ENCODE measurements around the gene TAS2R46.
"Not testable (repeated sequence)": the region's sequence is repeated elsewhere in the genome, so short reads cannot be mapped to it uniquely, and the experiment has no call there.

TAS2R46 gene, protein sequence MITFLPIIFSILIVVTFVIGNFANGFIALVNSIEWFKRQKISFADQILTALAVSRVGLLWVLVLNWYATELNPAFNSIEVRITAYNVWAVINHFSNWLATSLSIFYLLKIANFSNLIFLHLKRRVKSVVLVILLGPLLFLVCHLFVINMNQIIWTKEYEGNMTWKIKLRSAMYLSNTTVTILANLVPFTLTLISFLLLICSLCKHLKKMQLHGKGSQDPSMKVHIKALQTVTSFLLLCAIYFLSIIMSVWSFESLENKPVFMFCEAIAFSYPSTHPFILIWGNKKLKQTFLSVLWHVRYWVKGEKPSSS

GRCh38 chr12:11062194-11062593 lies at the start of gene TAS2R46:
Gene TAS2R46, minus strand, starts transcription at chr12:11062294. Its CDS starts 0 bp downstream, at chr12:11062294.
- not testable (repeated sequence) for H3K27ac ChIP-seq

- H3K27ac ChIP-seq, result not testable (repeated sequence)
Measured at GRCh38 chr12:11111213-11111612, 49.1 kb upstream of the TAS2R46 start.

DNA sequence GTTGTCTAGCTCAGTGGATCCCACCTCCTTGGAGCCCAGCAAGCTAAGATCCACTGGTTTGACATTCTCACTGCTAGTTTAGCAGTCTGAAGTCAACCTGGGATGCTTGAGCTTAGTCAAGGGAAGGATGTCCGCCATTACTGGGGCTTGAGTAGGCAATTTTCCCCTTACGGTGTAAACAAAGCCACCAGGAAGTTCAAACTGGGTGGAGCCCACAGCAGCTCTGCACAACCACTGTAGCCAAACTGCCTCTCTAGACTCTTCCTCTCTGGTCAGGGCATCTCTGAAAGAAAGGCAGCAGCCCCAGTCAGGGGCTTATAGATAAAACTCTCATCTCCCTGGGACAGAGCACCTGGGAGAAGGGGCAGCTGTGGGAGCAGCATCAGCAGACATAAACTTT lies 46.8 kb upstream of the TAS2R46 start:
- H3K27ac ChIP-seq, result no peak overlapping the region
- no peak for TF ChIP-seq ZFX (IDR thresholded peaks at IDR 0.05; ENCODE audit: borderline replicate concordance)
- TF ChIP-seq, protein P1, sequence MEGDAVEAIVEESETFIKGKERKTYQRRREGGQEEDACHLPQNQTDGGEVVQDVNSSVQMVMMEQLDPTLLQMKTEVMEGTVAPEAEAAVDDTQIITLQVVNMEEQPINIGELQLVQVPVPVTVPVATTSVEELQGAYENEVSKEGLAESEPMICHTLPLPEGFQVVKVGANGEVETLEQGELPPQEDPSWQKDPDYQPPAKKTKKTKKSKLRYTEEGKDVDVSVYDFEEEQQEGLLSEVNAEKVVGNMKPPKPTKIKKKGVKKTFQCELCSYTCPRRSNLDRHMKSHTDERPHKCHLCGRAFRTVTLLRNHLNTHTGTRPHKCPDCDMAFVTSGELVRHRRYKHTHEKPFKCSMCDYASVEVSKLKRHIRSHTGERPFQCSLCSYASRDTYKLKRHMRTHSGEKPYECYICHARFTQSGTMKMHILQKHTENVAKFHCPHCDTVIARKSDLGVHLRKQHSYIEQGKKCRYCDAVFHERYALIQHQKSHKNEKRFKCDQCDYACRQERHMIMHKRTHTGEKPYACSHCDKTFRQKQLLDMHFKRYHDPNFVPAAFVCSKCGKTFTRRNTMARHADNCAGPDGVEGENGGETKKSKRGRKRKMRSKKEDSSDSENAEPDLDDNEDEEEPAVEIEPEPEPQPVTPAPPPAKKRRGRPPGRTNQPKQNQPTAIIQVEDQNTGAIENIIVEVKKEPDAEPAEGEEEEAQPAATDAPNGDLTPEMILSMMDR (IDR thresholded peaks at IDR 0.05), result no peak

GRCh38 chr12:11107719-11108118 lies 45.6 kb upstream of the TAS2R46 start:
- no peak overlapping the region for H3K27ac ChIP-seq
- TF ChIP-seq, protein P1 (IDR thresholded peaks at IDR 0.05), result no peak

GRCh38 chr12:11106288-11106687 lies 44.2 kb upstream of the TAS2R46 start:
- TF ChIP-seq, protein P1 (IDR thresholded peaks at IDR 0.05), result no peak
- no peak for TF ChIP-seq ZFX (IDR thresholded peaks at IDR 0.05; ENCODE audit: borderline replicate concordance)
- H3K27ac ChIP-seq, result no peak overlapping the region

GRCh38 chr12:11105546-11105945 lies 43.5 kb upstream of the TAS2R46 start:
- no peak for TF ChIP-seq ZFX (IDR thresholded peaks at IDR 0.05; ENCODE audit: borderline replicate concordance)
- TF ChIP-seq, protein P1 (IDR thresholded peaks at IDR 0.05), result no peak
- no peak overlapping the region for H3K27ac ChIP-seq

DNA sequence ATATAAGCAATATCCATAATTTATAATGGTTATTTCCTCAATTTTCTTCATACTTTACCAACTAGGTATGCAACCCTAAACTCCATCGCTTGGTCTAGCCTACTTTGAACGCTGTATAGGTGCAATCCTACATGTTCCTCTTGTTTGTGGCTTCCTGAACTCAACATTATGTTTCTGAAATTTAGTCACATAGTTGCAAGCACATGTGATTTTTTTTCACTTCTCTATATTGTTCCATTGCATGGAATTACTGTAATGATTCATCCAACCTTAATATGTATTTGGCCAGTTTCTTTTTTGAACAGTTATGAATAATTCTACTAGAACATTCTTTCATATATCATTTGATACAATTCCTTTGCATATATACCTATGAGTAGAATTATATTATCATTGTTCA lies 32.8 kb upstream of the TAS2R46 start:
- H3K27ac ChIP-seq, result not testable (repeated sequence)

GRCh38 chr12:11092128-11092527 lies 30.0 kb upstream of the TAS2R46 start, which contains the start of gene TAS2R43:
Gene TAS2R43, minus strand, starts transcription at chr12:11092313. Its CDS starts 84 bp downstream, at chr12:11092229.
- no peak within 1 kb of the TSS for H3K27ac ChIP-seq
- TF ChIP-seq, protein P1 (IDR thresholded peaks at IDR 0.05), result no peak
- no peak for TF ChIP-seq ZFX (IDR thresholded peaks at IDR 0.05; ENCODE audit: borderline replicate concordance)

- TF ChIP-seq, protein P1 (IDR thresholded peaks at IDR 0.05), result no peak
- TF ChIP-seq ZFX (IDR thresholded peaks at IDR 0.05; ENCODE audit: borderline replicate concordance), result no peak
- H3K27ac ChIP-seq, result no peak overlapping the region
Measured at GRCh38 chr12:11089246-11089645, 27.2 kb upstream of the TAS2R46 start.

All from 22Rv1 (cell line).